ENCODE measurements around the gene GPR55. TPM values are rescaled to one million over a fixed set of nuclear protein-coding genes. Genes with fewer than 3 reads are reported as not detected.

Gene GPR55
- total RNA-seq: not detected in 2 replicates

GRCh38 chr2:230924470-230925341, at the start of gene GPR55:
Gene GPR55, minus strand, starts transcription at chr2:230925242. Its CDS starts 14,280 bp downstream, at chr2:230910962.

GRCh38 chr2:230864605-230865306, 60.3 kb downstream of the GPR55 start, which contains the start of gene ITM2C:
Gene ITM2C, plus strand, starts transcription at chr2:230864942. Its CDS starts 84 bp downstream, at chr2:230865026.

Other genes starting within 250 kb of the GPR55 start
- 119 and 149 TPM in 2 replicates for gene CAB39, start 212.4 kb downstream of the GPR55 start, total RNA-seq
- gene ITM2C, start 60.3 kb downstream of the GPR55 start, total RNA-seq: 7.9 and 9.0 TPM in 2 replicates
- not detected in 2 replicates for gene SPATA3, start 70.9 kb upstream of the GPR55 start, total RNA-seq
- gene C2orf72, start 112.3 kb upstream of the GPR55 start, total RNA-seq: 0.14 TPM in 1 of 2 replicates, not detected in the other
- gene PSMD1, start 131.6 kb upstream of the GPR55 start, total RNA-seq: 76.9 and 109 TPM in 2 replicates
- not detected in 2 replicates for gene HTR2B, start 199.8 kb upstream of the GPR55 start, total RNA-seq